Vagina (tissue), 2 donors: ENCODE results near the gene TRIM66. TPM values are rescaled to one million over a fixed set of nuclear protein-coding genes. Genes with fewer than 3 reads are reported as not detected.
A peak's percentile ranks its signal among the peaks of the same experiment; 100 is the strongest.

Experiments
- DNase-seq, 2 donors: peaks; one replicate each; pipeline ENCODE4 v3.0.0-alpha.2; 2017; ENCODE audit errors: extremely low spot score in 2 of 2
- H3K27ac ChIP-seq: fragments of 200-600 bp; sonication (generic); one replicate; pipeline ENCODE4 v1.5.1; 2019
- H3K27me3 ChIP-seq: fragments of 200-600 bp; sonication (generic); one replicate; pipeline ENCODE4 v1.5.1; 2019
- H3K36me3 ChIP-seq, 2 donors: fragments of 200-600 bp; sonication (generic); one replicate each; pipeline ENCODE4 v1.5.1; 2017 to 2019
- H3K4me1 ChIP-seq: fragments of 200-600 bp; sonication (generic); one replicate; pipeline ENCODE4 v1.5.1; 2019
- H3K4me3 ChIP-seq, 2 donors: fragments of 200-600 bp; sonication (generic); 1 replicate in 1 of 2; 2 replicates in 1 of 2; pipeline ENCODE4 v1.5.1; 2016 to 2019
- H3K9me3 ChIP-seq: fragments of 200-600 bp; sonication (generic); one replicate; pipeline ENCODE4 v1.5.1; 2019
- CTCF ChIP-seq, 3 experiments: fragments of 450-650 bp in 2 of 3; fragments of 200-600 bp in 1 of 3; sonication (generic) in 1 of 3; IDR thresholded peaks; one replicate each; pipeline ENCODE4 v1.5.1; 2017 to 2019; ENCODE audit warnings: antibody characterized with exemption in 3 of 3, mild to moderate bottlenecking in 2 of 3, moderate library complexity in 2 of 3
- POLR2A ChIP-seq, 2 donors: fragments of 450-650 bp; IDR thresholded peaks; one replicate each; pipeline ENCODE4 v1.6.1; 2017; ENCODE audit warnings: antibody characterized with exemption in 2 of 2, mild to moderate bottlenecking in 2 of 2, moderate library complexity in 2 of 2
- POLR2AphosphoS5 ChIP-seq, 2 donors: sonication (generic); formaldehyde crosslinking; IDR thresholded peaks; one replicate each; pipeline ENCODE4 v1.9.0; 2017; ENCODE audit warnings: antibody characterized with exemption in 2 of 2, mild to moderate bottlenecking in 2 of 2, low read depth in 1 of 2; ENCODE audit not compliant: insufficient read depth in 1 of 2
- intact Hi-C: fragments of 100-400 bp; cut with DNase I; formaldehyde crosslinking; loops from one replicate; pipeline ENCODE4 v1.15.1; 2023
- total RNA-seq: library from RNA; depleted of rRNA; stranded (reverse); fragments of >200 nt; gene quantifications from one replicate; pipeline ENCODE4 v1.2.3, GENCODE V29; 2016

The TRIM66 gene
- total RNA-seq, 1 donor from 2014 or later: 12.8 TPM

DNA sequence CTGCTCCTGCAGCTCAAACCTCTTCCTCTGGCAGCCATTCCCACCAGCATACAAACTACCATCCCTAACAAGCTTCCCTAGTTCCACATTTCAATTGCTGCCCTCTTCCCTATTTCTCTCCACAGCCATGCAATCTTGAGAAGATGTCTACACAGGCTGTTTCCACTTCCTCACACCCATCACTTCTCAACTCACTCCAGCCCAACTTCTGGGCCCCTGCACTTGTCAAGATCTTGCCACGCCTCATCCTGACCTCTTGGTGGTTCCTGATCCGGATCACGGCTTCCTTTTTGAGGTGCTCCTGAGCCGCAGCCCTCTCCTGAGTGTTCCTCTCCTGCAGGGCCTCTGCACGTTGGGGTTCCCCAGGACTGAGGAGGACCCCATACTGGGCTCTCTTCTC, 22.7 kb upstream of the TRIM66 start:
- intact Hi-C loops: no loop called here

GRCh38 chr11:8704136-8704535, 21.7 kb upstream of the TRIM66 start:
- peak overlapping the region; percentile 10 for H3K27ac ChIP-seq
- peaks cover 0 to 52% of the 10 kb centered on the region in 2 donors for H3K36me3 ChIP-seq
- H3K4me1 ChIP-seq: peaks cover 23% of the 10 kb centered on the region
- no peaks in the 10 kb centered on the region for H3K9me3 ChIP-seq
- H3K27me3 ChIP-seq: no peaks in the 10 kb centered on the region
- TF ChIP-seq POLR2A (IDR thresholded peaks at IDR 0.05) (no peak), CTCF (IDR thresholded peaks at IDR 0.05) (no peak), POLR2AphosphoS5 (IDR thresholded peaks at IDR 0.05; ENCODE audit: insufficient read depth in 1 of 2, low read depth in 1 of 2) (no peak)
- intact Hi-C loops: no loop called here
- DNase-seq: no peak
- H3K4me3 ChIP-seq: no peak overlapping the region

More for the DNA sequence above, 22.7 kb upstream of the TRIM66 start:
- Histone ChIP-seq H3K27me3 (no peaks in the 10 kb centered on the region), H3K27ac (peak overlapping the region; percentile 27), H3K4me1 (peaks cover 33% of the 10 kb centered on the region), H3K36me3 (peaks cover 0 to 42% of the 10 kb centered on the region in 2 donors), H3K4me3 (no peak overlapping the region), H3K9me3 (no peaks in the 10 kb centered on the region)
- TF ChIP-seq POLR2A (IDR thresholded peaks at IDR 0.05) (no peak), POLR2AphosphoS5 (IDR thresholded peaks at IDR 0.05; ENCODE audit: insufficient read depth in 1 of 2, low read depth in 1 of 2) (no peak), CTCF (IDR thresholded peaks at IDR 0.05) (no peak)
- no peak for DNase-seq

GRCh38 chr11:8702598-8702915, 20.1 kb upstream of the TRIM66 start:
- Histone ChIP-seq H3K4me1 (peaks cover 7% of the 10 kb centered on the region), H3K36me3 (peaks cover 0 to 65% of the 10 kb centered on the region in 2 donors), H3K27ac (no peak overlapping the region), H3K9me3 (no peaks in the 10 kb centered on the region), H3K4me3 (no peak overlapping the region), H3K27me3 (no peaks in the 10 kb centered on the region)
- intact Hi-C loops: no loop called here
- TF ChIP-seq CTCF (IDR thresholded peaks at IDR 0.05) (no peak), POLR2AphosphoS5 (IDR thresholded peaks at IDR 0.05; ENCODE audit: insufficient read depth in 1 of 2, low read depth in 1 of 2) (no peak), POLR2A (IDR thresholded peaks at IDR 0.05) (no peak)
- DNase-seq: no peak

DNA sequence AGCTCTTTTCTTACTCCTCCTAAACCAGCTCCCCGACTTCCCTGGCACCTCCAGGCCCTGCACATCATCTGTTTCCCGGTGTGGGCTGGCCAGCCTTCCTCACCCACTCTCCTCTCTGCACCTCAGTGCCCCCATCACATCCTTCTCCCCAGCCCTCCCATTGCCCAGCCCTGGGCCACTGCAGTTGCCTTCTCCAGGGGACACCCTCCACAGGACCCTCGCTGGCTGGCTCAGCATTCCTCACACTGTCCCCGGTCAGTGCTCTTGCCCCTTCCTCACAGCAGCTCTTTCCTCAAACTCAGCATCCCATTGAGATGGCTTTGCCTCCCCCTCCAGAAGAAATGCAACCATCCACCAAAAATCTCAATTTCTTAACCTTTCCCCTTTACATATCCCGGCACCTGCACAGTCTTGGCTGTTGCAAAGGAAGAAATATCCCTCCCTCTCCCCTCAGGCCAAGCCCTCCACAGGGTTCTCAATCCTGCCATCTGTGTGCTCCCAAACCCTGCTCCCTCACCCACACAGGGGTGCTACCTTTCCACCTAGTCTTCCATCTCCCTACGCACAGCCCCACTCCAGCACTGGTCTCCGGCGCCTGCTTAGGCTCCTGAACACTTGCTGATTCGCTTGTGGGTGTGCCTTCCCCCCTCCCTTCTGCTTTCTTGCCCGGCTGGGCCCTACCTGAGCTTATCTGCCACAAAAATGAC, 19.6 kb upstream of the TRIM66 start:
- H3K36me3 ChIP-seq: peaks cover 0 to 66% of the 10 kb centered on the region in 2 donors
- peaks cover 2% of the 10 kb centered on the region for H3K4me1 ChIP-seq
- DNase-seq: no peak
- no peaks in the 10 kb centered on the region for H3K27me3 ChIP-seq
- no peak overlapping the region for H3K4me3 ChIP-seq
- no peaks in the 10 kb centered on the region for H3K9me3 ChIP-seq
- no peak for TF ChIP-seq CTCF (IDR thresholded peaks at IDR 0.05)
- TF ChIP-seq POLR2A (IDR thresholded peaks at IDR 0.05): no peak
- TF ChIP-seq POLR2AphosphoS5 (IDR thresholded peaks at IDR 0.05; ENCODE audit: insufficient read depth in 1 of 2, low read depth in 1 of 2): no peak
- H3K27ac ChIP-seq: no peak overlapping the region
- intact Hi-C loops: no loop called here

GRCh38 chr11:8699903-8700302, 17.4 kb upstream of the TRIM66 start:
- intact Hi-C loops: no loop called here
- Histone ChIP-seq H3K9me3 (no peaks in the 10 kb centered on the region), H3K4me1 (no peaks in the 10 kb centered on the region), H3K27ac (peak overlapping the region; percentile 51), H3K4me3 (no peak overlapping the region), H3K27me3 (no peaks in the 10 kb centered on the region), H3K36me3 (peaks cover 0 to 74% of the 10 kb centered on the region in 2 donors)
- TF ChIP-seq CTCF (IDR thresholded peaks at IDR 0.05): no peak
- no peak for TF ChIP-seq POLR2AphosphoS5 (IDR thresholded peaks at IDR 0.05; ENCODE audit: insufficient read depth in 1 of 2, low read depth in 1 of 2)
- TF ChIP-seq POLR2A (IDR thresholded peaks at IDR 0.05): no peak
- no peak for DNase-seq
